Lower lobe of right lung (tissue), 2 donors: ENCODE results near the gene HIF1AN. TPM values are rescaled to one million over a fixed set of nuclear protein-coding genes. Genes with fewer than 3 reads are reported as not detected.
"Not testable (repeated sequence)": the region's sequence is repeated elsewhere in the genome, so short reads cannot be mapped to it uniquely, and the experiment has no call there.

Experiments
- ATAC-seq, 2 donors: fragments of 200-7000 bp; cut with Tn5 transposase; one replicate each; pipeline ENCODE4 v1.9.1; 2020 to 2022; ENCODE audit warnings: mild to moderate bottlenecking in 2 of 2, moderate library complexity in 2 of 2
- DNase-seq: peaks from one replicate; pipeline ENCODE4 v3.0.0-alpha.2; 2020
- H3K27ac ChIP-seq: fragments of 200-600 bp; one replicate; pipeline ENCODE4 v1.8.0; 2022
- H3K27me3 ChIP-seq: fragments of 200-600 bp; one replicate; pipeline ENCODE4 v1.8.0; 2022; ENCODE audit warnings: low read depth
- H3K36me3 ChIP-seq: fragments of 200-600 bp; one replicate; pipeline ENCODE4 v1.8.0; 2022; ENCODE audit warnings: mild to moderate bottlenecking
- H3K4me1 ChIP-seq: fragments of 200-600 bp; one replicate; pipeline ENCODE4 v1.8.0; 2022
- H3K4me3 ChIP-seq: fragments of 200-600 bp; one replicate; pipeline ENCODE4 v1.8.0; 2022; ENCODE audit warnings: mild to moderate bottlenecking
- H3K9me3 ChIP-seq: fragments of 200-600 bp; one replicate; pipeline ENCODE4 v1.8.0; 2022
- intact Hi-C: fragments of 100-400 bp; cut with DNase I; formaldehyde crosslinking; loops from one replicate; pipeline ENCODE4 v1.11.0; 2022
- total RNA-seq: library from RNA; stranded (reverse); fragmentation: NEBNext Ultra II Directional; extraction: Animal tissue kit (Norgen Biotek cat#: 25700); gene quantifications from one replicate; pipeline ENCODE4 v1.2.1, GENCODE V29; 2021
- TF ChIP-seq, protein P1 (sequence below): fragments of 200-600 bp; IDR thresholded peaks from one replicate; pipeline ENCODE4 v1.8.0; 2022; ENCODE audit warnings: antibody characterized with exemption, mild to moderate bottlenecking
- donor health status: DM: no; HTN: yes; CAD: no; lungs with severe emphysema.

HIF1AN gene
- total RNA-seq, 1 donor from 2014 or later: 35.6 TPM

DNA sequence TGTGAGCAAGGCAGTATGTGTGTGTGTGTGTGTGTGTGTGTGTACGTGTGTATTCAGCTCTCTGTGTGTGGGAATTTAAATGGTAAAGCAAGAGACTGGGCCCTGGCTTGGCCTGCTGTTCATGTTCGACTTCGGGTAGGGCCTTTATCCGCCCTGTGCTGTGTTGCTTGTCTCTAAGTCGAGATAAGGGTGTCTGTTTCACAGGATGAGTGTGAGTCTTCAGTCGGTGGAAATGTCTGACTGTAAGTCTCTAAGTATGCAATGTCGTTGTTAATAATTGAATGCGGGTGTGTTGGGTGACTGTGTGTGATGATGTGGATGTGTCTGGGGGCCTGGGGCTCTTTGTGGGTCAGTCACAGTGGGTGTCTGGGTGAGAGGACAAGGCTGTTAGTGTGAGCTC, 34.8 kb downstream of the HIF1AN start:
- DNase-seq: no peak
- no peaks in the 10 kb centered on the region for H3K9me3 ChIP-seq
- ATAC-seq: no peak
- H3K36me3 ChIP-seq: no peaks in the 10 kb centered on the region
- intact Hi-C loops: no loop called here
- TF ChIP-seq, protein P1, sequence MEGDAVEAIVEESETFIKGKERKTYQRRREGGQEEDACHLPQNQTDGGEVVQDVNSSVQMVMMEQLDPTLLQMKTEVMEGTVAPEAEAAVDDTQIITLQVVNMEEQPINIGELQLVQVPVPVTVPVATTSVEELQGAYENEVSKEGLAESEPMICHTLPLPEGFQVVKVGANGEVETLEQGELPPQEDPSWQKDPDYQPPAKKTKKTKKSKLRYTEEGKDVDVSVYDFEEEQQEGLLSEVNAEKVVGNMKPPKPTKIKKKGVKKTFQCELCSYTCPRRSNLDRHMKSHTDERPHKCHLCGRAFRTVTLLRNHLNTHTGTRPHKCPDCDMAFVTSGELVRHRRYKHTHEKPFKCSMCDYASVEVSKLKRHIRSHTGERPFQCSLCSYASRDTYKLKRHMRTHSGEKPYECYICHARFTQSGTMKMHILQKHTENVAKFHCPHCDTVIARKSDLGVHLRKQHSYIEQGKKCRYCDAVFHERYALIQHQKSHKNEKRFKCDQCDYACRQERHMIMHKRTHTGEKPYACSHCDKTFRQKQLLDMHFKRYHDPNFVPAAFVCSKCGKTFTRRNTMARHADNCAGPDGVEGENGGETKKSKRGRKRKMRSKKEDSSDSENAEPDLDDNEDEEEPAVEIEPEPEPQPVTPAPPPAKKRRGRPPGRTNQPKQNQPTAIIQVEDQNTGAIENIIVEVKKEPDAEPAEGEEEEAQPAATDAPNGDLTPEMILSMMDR: no peak
- H3K27ac ChIP-seq: no peak overlapping the region
- H3K4me1 ChIP-seq: no peaks in the 10 kb centered on the region
- H3K4me3 ChIP-seq: no peak overlapping the region
- H3K27me3 ChIP-seq: peaks cover 73% of the 10 kb centered on the region

DNA sequence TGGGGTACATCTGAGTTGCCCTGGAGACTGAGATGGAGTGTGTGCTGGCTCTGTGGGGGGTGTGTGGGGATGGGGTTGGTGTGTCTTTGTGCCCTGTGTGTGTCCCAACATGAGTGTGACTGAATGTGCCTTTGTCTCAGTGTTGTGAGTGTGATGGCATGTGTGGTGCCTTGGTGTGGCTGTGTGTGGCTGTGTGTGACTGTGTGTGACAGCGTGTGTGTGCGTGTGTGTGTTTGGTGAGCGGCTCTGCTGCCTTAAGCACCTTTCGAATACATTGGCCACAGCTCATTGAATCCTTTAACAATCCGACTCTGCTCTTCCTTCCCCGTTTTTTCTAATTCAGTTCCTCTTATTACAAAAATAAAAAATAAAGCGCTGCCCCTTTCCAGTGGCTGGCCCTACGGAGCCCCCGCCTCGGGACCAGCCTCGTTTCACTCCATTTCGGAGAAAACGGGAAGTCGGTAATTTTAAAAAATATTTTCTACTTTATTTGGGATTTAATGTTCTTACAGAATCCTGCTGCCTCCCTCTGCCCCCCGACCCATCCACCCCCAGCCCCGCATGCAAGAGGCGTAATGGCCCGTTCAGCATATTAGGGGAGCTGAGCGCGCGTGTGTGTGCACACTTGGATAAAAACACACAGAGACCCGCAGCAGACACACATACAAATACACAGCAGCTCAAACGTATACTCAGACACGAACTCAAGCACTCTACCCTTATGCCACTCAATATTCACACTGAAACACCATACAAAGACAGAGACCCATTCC, 35.5 kb downstream of the HIF1AN start:
- no peaks in the 10 kb centered on the region for H3K36me3 ChIP-seq
- TF ChIP-seq, protein P1: no peak
- no peaks in the 10 kb centered on the region for H3K9me3 ChIP-seq
- DNase-seq: no peak
- no peaks in the 10 kb centered on the region for H3K4me1 ChIP-seq
- no peak for ATAC-seq
- H3K27me3 ChIP-seq: peaks cover 67% of the 10 kb centered on the region
- intact Hi-C loops: no loop called here
- no peak overlapping the region for H3K27ac ChIP-seq
- no peak overlapping the region for H3K4me3 ChIP-seq

DNA sequence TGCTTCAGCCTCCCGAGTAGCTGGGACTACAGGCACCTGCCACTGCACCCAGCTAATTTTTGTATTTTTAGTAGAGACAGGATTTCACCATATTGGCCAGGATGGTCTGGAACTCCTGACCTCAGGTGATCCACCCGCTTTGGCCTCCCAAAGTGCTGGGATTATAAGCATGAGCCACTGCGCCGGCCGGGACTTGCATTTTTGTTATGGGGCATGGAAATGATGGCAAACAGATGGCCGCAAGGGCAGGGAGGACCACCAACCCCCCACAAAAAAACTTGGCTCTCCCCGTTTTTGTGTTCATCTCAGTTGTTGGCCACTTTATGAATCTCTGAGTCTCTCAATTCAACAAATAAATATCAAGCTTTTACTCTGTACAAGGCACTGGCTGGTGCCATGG, 39.4 kb downstream of the HIF1AN start:
- peaks cover 40% of the 10 kb centered on the region for H3K27me3 ChIP-seq
- H3K4me1 ChIP-seq, ATAC-seq, H3K9me3 ChIP-seq, H3K4me3 ChIP-seq, H3K27ac ChIP-seq, DNase-seq, intact Hi-C loops, H3K36me3 ChIP-seq: not testable (repeated sequence)

DNA sequence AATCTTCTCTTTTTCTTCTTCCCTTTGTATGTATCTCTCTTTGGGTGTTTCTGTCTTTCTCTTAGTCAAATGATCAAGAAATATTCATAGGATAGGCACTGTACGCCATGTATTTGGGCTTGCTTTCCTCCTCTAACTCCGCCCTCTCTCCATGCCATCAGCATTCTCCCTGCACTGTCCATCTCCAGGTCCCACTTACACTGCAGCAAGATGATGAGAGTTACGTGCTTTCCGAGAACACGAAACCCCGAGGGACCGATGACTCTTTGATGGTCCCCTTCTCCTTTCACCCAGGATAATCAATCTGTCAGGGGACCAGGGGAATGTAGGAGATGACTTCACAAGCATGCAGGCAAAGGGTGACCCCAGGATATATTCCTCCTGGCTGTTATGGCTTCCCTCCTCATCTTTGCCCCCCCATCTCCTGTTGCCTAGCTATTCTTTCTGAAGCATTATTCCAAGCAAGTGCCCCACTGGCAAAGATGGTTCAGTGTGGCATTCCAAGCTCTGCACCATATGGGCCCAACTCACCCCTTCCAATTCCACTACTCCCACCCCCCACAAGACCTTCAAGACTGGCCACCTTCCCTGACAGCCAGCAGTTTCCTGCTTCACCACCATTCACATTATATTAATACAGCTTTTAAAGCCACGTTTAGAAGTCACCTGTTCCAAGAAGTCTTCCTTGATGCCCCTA, 40.0 kb downstream of the HIF1AN start:
- Histone ChIP-seq H3K27ac (no peak overlapping the region), H3K27me3 (peaks cover 39% of the 10 kb centered on the region), H3K4me3 (no peak overlapping the region), H3K9me3 (no peaks in the 10 kb centered on the region), H3K36me3 (no peaks in the 10 kb centered on the region), H3K4me1 (no peaks in the 10 kb centered on the region)
- TF ChIP-seq, protein P1: no peak
- DNase-seq (no peak), ATAC-seq (no peak)
- intact Hi-C loops: no loop called here

DNA sequence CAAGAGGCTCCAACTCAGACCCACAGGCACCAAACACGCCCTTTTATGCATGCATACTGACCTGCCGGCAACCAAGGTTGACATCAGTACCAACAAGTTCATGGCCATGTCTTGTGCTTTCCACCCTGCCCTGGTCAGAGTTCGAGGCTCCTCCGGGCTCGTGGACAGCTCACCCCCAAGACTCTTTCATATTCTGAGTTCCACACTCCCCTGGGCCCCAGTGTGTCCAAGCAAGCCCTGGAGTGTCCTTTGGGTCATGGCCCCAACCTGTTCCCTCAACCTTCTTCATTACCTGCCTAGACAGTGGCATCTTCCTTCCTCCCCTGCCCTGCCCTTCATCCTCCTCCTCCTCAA, 40.5 kb downstream of the HIF1AN start:
- intact Hi-C loops: no loop called here
- DNase-seq (no peak), ATAC-seq (no peak)
- H3K4me3 ChIP-seq: no peak overlapping the region
- no peaks in the 10 kb centered on the region for H3K4me1 ChIP-seq
- H3K27me3 ChIP-seq: peaks cover 36% of the 10 kb centered on the region
- H3K9me3 ChIP-seq: no peaks in the 10 kb centered on the region
- TF ChIP-seq, protein P1: no peak
- no peaks in the 10 kb centered on the region for H3K36me3 ChIP-seq
- no peak overlapping the region for H3K27ac ChIP-seq
